ENCODE results near the gene PRKCZ.

DNA sequence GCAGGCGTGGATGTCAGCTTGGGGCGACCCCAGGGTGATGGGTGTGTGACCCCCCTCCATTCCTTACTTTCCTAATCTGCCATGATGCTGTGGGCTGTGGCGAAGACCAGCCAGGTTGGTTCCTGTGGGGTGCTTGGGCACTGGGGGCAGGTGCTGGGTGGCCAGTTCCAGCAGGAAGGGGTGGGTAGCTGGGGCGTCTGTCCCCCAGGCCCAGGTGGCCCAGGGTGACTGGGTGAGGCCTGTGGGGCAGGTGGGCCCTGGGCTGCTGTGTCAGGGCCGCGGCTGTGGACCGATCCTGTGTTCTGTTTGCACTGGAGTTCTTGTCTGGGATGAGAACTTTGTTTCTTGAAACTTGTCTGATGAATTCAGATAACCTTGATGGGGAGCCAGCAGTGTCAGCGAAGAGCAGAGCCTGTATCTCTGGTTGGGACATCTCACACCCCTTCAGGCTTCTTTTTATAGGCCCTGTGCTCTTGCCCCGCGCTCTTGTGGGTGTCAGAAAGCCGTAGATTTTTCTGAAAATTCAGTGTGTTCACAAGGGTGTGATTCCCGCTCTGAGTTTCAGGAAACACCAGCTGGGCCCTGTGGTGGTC is 3.7 kb downstream of the PRKCZ start:
- TF ChIP-seq, protein P1, sequence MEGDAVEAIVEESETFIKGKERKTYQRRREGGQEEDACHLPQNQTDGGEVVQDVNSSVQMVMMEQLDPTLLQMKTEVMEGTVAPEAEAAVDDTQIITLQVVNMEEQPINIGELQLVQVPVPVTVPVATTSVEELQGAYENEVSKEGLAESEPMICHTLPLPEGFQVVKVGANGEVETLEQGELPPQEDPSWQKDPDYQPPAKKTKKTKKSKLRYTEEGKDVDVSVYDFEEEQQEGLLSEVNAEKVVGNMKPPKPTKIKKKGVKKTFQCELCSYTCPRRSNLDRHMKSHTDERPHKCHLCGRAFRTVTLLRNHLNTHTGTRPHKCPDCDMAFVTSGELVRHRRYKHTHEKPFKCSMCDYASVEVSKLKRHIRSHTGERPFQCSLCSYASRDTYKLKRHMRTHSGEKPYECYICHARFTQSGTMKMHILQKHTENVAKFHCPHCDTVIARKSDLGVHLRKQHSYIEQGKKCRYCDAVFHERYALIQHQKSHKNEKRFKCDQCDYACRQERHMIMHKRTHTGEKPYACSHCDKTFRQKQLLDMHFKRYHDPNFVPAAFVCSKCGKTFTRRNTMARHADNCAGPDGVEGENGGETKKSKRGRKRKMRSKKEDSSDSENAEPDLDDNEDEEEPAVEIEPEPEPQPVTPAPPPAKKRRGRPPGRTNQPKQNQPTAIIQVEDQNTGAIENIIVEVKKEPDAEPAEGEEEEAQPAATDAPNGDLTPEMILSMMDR (IDR thresholded peaks at IDR 0.05): no peak
- no peak for TF ChIP-seq POLR2A (IDR thresholded peaks at IDR 0.05)

All from heart left ventricle (tissue), 13 donors.